PFSK-1 (cell line): ENCODE results near the gene ACAP1.

Experiments used
- POLR2AphosphoS5 ChIP-seq: IDR thresholded peaks from 2 replicates; pipeline ENCODE4 v1.6.1; 2012; ENCODE audit warnings: low read depth, mild to moderate bottlenecking, control low read depth, low read length, moderate library complexity
- REST ChIP-seq, 2 experiments: IDR thresholded peaks; 2 replicates each; pipeline versions ENCODE4 v1.6.1 to v1.8.0; 2011 to 2012; ENCODE audit warnings: low read depth in 2 of 2, low read length in 2 of 2, control low read depth in 1 of 2, inconsistent platforms in 1 of 2, mild to moderate bottlenecking in 1 of 2, moderate library complexity in 1 of 2; ENCODE audit not compliant: insufficient read depth in 1 of 2
- TAF1 ChIP-seq: IDR thresholded peaks from 2 replicates; pipeline ENCODE4 v1.6.1; 2012; ENCODE audit warnings: low read length, control low read depth, borderline replicate concordance; ENCODE audit not compliant: insufficient read depth

GRCh38 chr17:7347630-7348477 lies 11.5 kb downstream of the ACAP1 start:
- no peak for TF ChIP-seq REST (IDR thresholded peaks at IDR 0.05; ENCODE audit: insufficient read depth in 1 of 2, low read depth in 2 of 2, low read length in 2 of 2)
- TF ChIP-seq POLR2AphosphoS5, result no peak
- no peak for TF ChIP-seq TAF1
